HFF-Myc (cell line): ENCODE results near the gene TWIST2.

ENCODE experiments used
- DNase-seq: peaks from one replicate; pipeline ENCODE4 v3.0.0-alpha.2; 2011; ENCODE audit warnings: low read depth; ENCODE audit errors: extremely low read depth
- H3K4me3 ChIP-seq: replicated peaks from 2 replicates; pipeline ENCODE4 v1.5.1; 2011; ENCODE audit warnings: low read depth, mild to moderate bottlenecking, control low read depth, low read length
- CTCF ChIP-seq: IDR thresholded peaks from 2 replicates; pipeline ENCODE4 v1.5.1; 2012; ENCODE audit warnings: mild to moderate bottlenecking, low read depth, low read length, control low read depth; ENCODE audit errors: missing control alignments

Gene TWIST2

GRCh38 chr2:238912228-238912915 lies 64.5 kb downstream of the TWIST2 start:
- H3K4me3 ChIP-seq = no peak overlapping the region
- no peak for DNase-seq
- no peak for TF ChIP-seq CTCF

GRCh38 chr2:238912916-238913875 lies 65.3 kb downstream of the TWIST2 start:
- DNase-seq = no peak
- no peak overlapping the region for H3K4me3 ChIP-seq
- TF ChIP-seq CTCF = no peak

- DNase-seq = no peak
- TF ChIP-seq CTCF = no peak
- H3K4me3 ChIP-seq = no peak overlapping the region
Measured at GRCh38 chr2:238913931-238914647, 66.2 kb downstream of the TWIST2 start.

GRCh38 chr2:238914648-238915015 lies 66.7 kb downstream of the TWIST2 start:
- TF ChIP-seq CTCF = no peak
- no peak for DNase-seq
- no peak overlapping the region for H3K4me3 ChIP-seq

- no peak overlapping the region for H3K4me3 ChIP-seq
- no peak for TF ChIP-seq CTCF
- no peak for DNase-seq
Measured at GRCh38 chr2:238915196-238915595, 67.3 kb downstream of the TWIST2 start.

GRCh38 chr2:238915596-238915995 lies 67.7 kb downstream of the TWIST2 start:
- no peak for DNase-seq
- H3K4me3 ChIP-seq = no peak overlapping the region
- no peak for TF ChIP-seq CTCF
